Epithelial cell of esophagus (primary cell): ENCODE measurements around the gene ATAD1.

ENCODE experiments used
- DNase-seq: peaks from one replicate; pipeline ENCODE4 v3.0.0; 2010; ENCODE audit warnings: low read depth
- H3K4me3 ChIP-seq: 2 replicates; pipeline ENCODE4 v1.5.1; 2011; ENCODE audit warnings: mild to moderate bottlenecking, low read length, control low read depth
- TF ChIP-seq, protein P1 (sequence below): IDR thresholded peaks from 2 replicates; pipeline ENCODE4 v1.5.1; 2011; ENCODE audit warnings: low read depth, mild to moderate bottlenecking, low read length, control low read depth, inconsistent platforms; ENCODE audit not compliant: insufficient read depth; ENCODE audit errors: missing control alignments

Gene ATAD1

DNA sequence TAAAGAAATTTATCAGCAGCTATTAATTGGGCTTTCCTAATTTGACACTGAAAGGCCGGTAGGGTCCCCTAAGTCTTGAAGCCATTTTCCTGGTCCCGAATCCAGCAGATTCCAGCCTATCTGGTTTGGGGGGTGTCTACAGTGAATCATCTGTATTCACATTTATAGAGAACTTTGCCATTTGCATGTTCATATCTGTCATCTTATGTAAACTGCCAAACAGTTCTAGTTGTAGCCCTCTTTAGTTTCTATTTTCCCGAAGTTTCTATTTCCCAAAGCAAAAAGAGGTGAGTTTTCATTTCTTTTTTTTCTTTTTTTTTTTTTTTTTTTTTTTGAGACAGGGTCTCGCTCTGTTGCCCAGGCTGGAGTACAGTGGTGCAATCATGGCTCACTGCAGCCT lies 110.8 kb downstream of the ATAD1 start:
- DNase-seq, result no peak
- TF ChIP-seq, protein P1, sequence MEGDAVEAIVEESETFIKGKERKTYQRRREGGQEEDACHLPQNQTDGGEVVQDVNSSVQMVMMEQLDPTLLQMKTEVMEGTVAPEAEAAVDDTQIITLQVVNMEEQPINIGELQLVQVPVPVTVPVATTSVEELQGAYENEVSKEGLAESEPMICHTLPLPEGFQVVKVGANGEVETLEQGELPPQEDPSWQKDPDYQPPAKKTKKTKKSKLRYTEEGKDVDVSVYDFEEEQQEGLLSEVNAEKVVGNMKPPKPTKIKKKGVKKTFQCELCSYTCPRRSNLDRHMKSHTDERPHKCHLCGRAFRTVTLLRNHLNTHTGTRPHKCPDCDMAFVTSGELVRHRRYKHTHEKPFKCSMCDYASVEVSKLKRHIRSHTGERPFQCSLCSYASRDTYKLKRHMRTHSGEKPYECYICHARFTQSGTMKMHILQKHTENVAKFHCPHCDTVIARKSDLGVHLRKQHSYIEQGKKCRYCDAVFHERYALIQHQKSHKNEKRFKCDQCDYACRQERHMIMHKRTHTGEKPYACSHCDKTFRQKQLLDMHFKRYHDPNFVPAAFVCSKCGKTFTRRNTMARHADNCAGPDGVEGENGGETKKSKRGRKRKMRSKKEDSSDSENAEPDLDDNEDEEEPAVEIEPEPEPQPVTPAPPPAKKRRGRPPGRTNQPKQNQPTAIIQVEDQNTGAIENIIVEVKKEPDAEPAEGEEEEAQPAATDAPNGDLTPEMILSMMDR, result no peak
- no peak overlapping the region for H3K4me3 ChIP-seq

DNA sequence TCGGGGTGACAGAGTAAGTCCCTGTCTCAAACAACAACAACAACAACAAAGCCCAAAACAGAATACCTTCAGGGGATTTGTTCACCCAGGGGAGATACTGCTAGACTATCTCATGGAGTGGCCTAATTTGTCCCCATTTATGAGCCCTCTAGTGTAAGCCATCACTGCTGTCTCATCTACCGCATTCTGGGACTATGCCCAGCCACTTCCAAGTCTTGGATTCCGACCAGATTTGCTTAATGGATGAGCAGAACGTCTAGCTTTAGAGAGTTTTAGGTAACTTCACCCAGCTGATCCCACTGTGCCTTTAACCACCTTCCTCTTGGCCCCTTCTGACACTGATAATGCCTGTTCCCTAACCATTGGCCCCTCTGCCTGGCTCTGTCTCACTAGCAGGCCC lies 111.3 kb downstream of the ATAD1 start:
- DNase-seq, result no peak

DNA sequence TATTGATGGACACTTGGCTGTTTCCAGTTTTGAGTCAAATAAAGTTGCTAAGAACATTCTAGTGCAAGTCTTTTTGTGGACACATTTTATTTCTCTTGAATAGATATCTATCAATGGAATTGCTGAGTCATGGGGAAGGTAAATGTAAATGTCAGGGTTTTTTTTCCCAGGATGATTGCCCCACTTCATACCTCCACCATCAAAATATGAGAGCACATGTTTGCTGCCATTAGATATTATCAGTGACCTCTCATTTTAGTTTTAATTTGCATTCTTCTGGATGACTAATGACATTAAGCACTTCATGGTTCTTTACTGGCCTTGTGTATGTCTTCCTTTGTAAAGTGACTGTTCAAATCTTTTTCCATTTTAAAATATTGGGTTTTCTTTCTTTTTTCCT lies 112.7 kb downstream of the ATAD1 start:
- H3K4me3 ChIP-seq, result no peak overlapping the region
- DNase-seq, result peak; percentile 15
- TF ChIP-seq, protein P1, result no peak

More for the DNA sequence above, 111.3 kb downstream of the ATAD1 start:
- TF ChIP-seq, protein P1, result no peak
- H3K4me3 ChIP-seq, result no peak overlapping the region

DNA sequence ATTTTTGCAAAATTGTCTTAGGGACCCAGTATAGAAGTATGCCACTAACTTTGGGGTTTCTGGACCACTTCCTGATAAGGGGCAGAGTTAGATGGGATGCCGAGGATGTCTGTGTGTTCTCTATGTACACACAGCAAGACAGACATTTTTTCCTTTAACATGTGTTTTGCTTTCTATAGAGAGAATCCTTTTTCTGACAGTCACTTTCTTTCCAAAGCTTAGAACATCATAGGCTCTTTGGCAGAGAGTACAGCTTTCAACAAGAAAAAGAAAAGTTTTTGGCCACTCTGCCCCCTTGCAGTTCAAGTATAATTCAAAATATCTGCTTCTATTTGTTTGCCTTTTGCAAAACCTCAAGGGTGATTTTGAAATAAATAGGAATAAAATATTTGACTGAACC lies 114.3 kb downstream of the ATAD1 start:
- H3K4me3 ChIP-seq, result no peak overlapping the region
- TF ChIP-seq, protein P1, result no peak
- DNase-seq, result no peak

DNA sequence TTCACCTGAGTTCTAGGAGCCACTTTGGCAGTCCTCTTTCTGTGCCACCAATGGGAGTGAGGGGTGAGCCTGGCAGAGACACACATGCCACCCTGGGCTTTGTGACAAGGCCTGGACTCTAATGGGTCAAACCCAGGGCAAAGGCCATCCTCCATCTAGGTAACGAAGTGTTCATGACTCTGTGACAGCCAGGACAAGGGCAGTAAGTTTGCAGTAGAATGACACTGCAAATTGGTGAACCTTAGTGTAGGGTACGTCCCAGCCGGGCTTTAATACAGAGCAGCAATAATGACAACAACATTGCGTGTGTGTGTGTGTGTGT lies 115.1 kb downstream of the ATAD1 start:
- no peak overlapping the region for H3K4me3 ChIP-seq
- DNase-seq, result no peak
- TF ChIP-seq, protein P1, result no peak

DNA sequence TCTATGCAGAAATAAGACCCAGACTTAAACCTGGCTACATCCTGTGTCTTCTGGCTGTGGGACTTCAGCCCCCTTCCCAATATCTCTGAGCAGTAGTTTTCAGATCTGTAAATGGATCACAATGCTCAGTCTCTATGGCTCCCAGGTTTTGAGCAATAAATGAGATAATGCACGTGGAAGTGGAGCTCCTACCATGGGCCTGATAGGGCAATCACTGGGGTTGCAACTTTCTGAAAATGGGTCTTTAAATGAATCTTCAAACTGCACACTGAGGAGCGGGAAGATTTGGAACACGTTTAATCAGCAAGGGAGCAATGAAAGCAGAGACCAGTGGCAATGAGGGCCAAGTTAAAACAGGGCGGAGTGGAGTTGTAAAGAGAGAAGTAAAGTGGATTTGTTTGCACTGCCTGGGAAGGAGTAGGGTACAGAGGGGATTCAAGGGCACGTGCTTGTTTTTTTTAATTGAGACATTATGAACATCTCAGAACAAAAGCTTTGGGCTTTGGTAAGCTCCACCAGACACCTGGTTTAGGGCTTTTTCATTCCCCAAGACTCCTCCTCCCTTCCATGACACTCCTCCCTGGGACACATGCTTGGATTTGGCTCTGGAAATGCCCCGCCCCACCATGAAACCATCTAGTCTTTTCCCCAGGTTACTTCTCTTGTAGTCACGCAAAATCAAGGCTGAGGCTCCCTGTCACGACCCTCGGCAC lies 115.6 kb downstream of the ATAD1 start:
- DNase-seq, result no peak
- TF ChIP-seq, protein P1, result no peak
- H3K4me3 ChIP-seq, result no peak overlapping the region
